Activated effector memory CD4-positive, alpha-beta T cell treated with Interleukin-2 at 50 U/mL for 16 hours (primary cell): Measurements from ENCODE around the gene TAF6.

Source experiments
- DNase-seq: peaks from one replicate; pipeline ENCODE4 v3.0.0-alpha.2; 2020

TAF6 gene

DNA sequence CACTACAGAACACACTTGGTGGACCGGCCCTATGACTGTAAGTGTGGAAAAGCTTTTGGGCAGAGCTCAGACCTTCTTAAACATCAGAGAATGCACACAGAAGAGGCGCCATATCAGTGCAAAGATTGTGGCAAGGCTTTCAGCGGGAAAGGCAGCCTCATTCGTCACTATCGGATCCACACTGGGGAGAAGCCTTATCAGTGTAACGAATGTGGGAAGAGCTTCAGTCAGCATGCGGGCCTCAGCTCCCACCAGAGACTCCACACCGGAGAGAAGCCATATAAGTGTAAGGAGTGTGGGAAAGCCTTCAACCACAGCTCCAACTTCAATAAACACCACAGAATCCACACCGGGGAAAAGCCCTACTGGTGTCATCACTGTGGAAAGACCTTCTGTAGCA is 55.0 kb downstream of the TAF6 start:
- no peak for DNase-seq

DNA sequence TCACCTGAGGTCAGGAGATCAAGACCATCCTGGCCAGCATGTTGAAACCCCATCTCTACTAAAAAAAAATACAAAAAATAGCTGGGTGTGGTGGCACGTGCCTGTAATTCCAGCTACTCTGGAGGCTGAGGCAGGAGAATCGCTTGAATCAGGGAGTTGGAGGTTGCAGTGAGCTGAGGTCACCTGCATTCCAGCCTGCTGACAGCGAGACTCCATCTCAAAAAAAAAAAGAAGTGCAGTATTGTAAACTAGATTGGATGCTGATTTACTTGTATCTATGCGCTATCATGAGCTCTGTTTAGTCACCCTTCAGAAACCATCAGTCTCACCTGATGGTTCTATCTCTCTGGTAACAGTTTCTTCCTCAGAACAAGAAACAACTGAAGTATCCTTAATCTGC is 55.8 kb downstream of the TAF6 start:
- no peak for DNase-seq

DNA sequence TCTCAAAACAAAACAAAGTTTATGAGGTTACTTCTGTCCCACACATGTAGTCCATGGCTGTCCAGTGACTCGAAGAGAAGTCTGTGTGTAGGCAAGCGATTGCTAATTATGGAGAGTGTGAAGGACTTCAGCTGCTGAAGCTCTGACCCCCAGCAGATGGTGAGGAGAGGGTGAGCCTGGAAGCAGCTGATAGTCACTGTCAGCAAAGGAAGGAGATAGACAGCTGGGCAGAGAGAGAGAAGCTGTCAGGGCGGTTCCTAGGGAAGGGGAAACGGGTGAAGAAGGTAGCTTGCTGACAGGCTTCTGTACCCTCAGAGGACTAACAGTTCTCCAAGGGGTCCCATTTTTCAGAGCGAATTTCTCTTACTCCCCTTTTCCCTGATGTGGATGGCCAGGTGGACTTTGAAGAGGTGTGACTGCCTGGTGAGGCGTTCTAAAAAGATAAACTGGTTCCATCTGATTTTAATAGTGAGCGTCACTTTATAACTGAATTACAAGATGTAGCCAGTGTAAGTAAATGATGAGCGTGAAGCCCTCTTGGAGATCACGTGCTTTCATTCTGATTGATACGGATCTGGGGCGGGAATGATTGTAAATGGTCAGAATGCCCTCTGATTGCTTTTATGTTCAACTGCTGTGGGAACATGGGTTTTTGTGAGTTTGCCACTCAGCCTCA is 57.5 kb downstream of the TAF6 start:
- DNase-seq, result no peak

DNA sequence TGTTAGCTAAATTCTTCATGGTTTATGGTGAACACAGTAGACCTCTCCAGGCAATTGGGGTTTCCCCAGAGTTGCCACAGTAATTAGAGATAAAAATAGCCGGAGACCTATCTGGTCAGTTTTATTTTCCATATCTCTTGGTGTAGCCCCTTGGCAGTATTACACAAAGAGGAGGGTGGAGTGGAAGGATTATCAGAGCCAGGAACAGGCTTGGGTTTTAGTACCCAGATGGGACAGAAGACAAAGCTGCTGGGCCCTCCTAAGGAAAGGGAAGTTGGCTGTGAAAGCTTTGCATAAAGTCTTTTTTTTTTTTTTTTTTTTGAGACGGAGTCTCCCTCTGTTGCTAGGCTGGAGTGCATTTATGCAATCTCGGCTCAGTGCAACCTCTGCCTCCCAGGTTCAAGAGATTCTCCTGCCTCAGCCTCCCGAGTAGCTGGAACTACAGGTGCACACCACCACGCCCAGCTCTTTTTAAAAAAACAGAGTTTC is 59.9 kb downstream of the TAF6 start:
- no peak for DNase-seq
